Fibroblast of lung (primary cell): ENCODE results near the gene BCKDHB. TPM values are rescaled to one million over a fixed set of nuclear protein-coding genes. Genes with fewer than 3 reads are reported as not detected.

Experiments
- DNase-seq, 2 donors: peaks; one replicate each; pipeline versions ENCODE4 v3.0.0 to v3.0.0-alpha.2; 2010; ENCODE audit warnings: low read depth in 2 of 2
- H2AFZ ChIP-seq: 2 replicates; pipeline ENCODE4 v1.5.1; 2012; ENCODE audit warnings: low read length, control low read depth, inconsistent platforms
- H3K27ac ChIP-seq: 2 replicates; pipeline ENCODE4 v1.5.1; 2011; ENCODE audit warnings: low read length, control low read depth; ENCODE audit not compliant: insufficient read depth
- H3K27me3 ChIP-seq: 2 replicates; pipeline ENCODE4 v1.5.1; 2011; ENCODE audit warnings: mild to moderate bottlenecking, low read length; ENCODE audit not compliant: control insufficient read depth, insufficient read depth
- H3K36me3 ChIP-seq: 2 replicates; pipeline ENCODE4 v1.5.1; 2011; ENCODE audit warnings: low read length; ENCODE audit not compliant: control insufficient read depth, insufficient read depth
- H3K4me1 ChIP-seq: 2 replicates; pipeline ENCODE4 v1.5.1; 2011; ENCODE audit warnings: low read length; ENCODE audit not compliant: control insufficient read depth, insufficient read depth; ENCODE audit errors: extremely low read depth
- H3K4me2 ChIP-seq: 2 replicates; pipeline ENCODE4 v1.5.1; 2011; ENCODE audit warnings: low read length, control low read depth; ENCODE audit not compliant: insufficient read depth; ENCODE audit errors: extremely low read depth
- H3K4me3 ChIP-seq, 4 experiments: fragments of 200-600 bp in 1 of 4; sonication (generic) in 1 of 4; replicated peaks in 1 of 4; 2 replicates each; pipeline ENCODE4 v1.5.1; 2011 to 2016; ENCODE audit warnings: low read length in 4 of 4, low read depth in 3 of 4, mild to moderate bottlenecking in 3 of 4, control low read depth in 2 of 4, inconsistent platforms in 1 of 4, mixed read lengths in 1 of 4; ENCODE audit not compliant: insufficient read depth in 1 of 4; ENCODE audit errors: control extremely low read depth in 1 of 4
- H3K79me2 ChIP-seq: 2 replicates; pipeline ENCODE4 v1.5.1; 2012; ENCODE audit warnings: mild to moderate bottlenecking, low read length, inconsistent platforms; ENCODE audit not compliant: control insufficient read depth, insufficient read depth
- H3K9ac ChIP-seq: 2 replicates; pipeline ENCODE4 v1.5.1; 2011; ENCODE audit warnings: mild to moderate bottlenecking, low read length, control low read depth; ENCODE audit not compliant: insufficient read depth
- H3K9me3 ChIP-seq: 2 replicates; pipeline ENCODE4 v1.5.1; 2012; ENCODE audit warnings: low read depth, low read length; ENCODE audit not compliant: control insufficient read depth, insufficient read depth
- H4K20me1 ChIP-seq: 2 replicates; pipeline ENCODE4 v1.5.1; 2011; ENCODE audit warnings: low read length; ENCODE audit not compliant: control insufficient read depth, insufficient read depth; ENCODE audit errors: extremely low read depth
- CTCF ChIP-seq, 2 donors: IDR thresholded peaks in 1 of 2; conservative IDR thresholded peaks in 1 of 2; 1 replicate in 1 of 2; 2 replicates in 1 of 2; pipeline ENCODE4 v1.5.1; 2011 to 2012; ENCODE audit warnings: low read length in 2 of 2, control low read depth in 1 of 2, inconsistent platforms in 1 of 2, low read depth in 1 of 2, mild to moderate bottlenecking in 1 of 2
- EZH2 ChIP-seq: IDR thresholded peaks from 2 replicates; pipeline ENCODE4 v1.5.1; 2012; ENCODE audit warnings: low read length, control low read depth, mild to moderate bottlenecking; ENCODE audit errors: missing control alignments
- polyA plus RNA-seq, 2 donors: library from polyadenylated mRNA; depleted of rRNA in 1 of 2; stranded (reverse) in 1 of 2; unstranded in 1 of 2; fragments of >200 nt; gene quantifications; 2 replicates each; pipeline ENCODE4 v1.2.1, GENCODE V29; 2011 to 2012; ENCODE audit warnings: missing spikeins in 1 of 2
- total RNA-seq: library from RNA; depleted of rRNA; stranded (reverse); fragments of >200 nt; gene quantifications from 2 replicates; pipeline ENCODE4 v1.2.1, GENCODE V29; 2014

BCKDHB gene
- total and polyA plus RNA-seq, 2 donors (not counting 1 experiment from before 2014, with no cell fraction given), result 8.3 to 16.2 TPM

DNA sequence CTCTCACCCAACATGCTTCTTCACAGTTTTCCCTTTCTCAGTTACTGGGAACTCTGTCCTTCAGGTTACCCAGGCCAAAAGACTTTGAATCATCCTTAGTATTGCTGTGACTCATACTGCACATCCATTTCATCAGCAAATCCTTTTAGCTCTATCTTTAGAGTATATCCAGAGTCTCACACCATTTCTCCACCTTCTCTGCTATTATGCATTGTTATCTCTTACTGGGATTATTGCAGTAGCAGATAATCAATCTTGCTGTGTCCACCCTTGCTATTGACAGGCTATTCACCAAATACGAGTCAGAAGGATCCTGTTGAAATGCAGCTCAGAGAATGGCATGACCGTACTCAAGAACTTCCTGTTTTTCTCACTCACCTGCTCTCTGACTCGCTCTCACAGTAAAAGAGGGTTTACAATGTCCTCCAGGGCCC, 57.3 kb downstream of the BCKDHB start:
- no peak for TF ChIP-seq EZH2
- TF ChIP-seq CTCF (conservative IDR thresholded peaks at IDR 0.05 in 1 of 2, IDR thresholded peaks at IDR 0.05 in 1 of 2; ENCODE audit: low read depth in 1 of 2, low read length in 2 of 2), result no peak
- peak; percentile 77 to 79 for DNase-seq

DNA sequence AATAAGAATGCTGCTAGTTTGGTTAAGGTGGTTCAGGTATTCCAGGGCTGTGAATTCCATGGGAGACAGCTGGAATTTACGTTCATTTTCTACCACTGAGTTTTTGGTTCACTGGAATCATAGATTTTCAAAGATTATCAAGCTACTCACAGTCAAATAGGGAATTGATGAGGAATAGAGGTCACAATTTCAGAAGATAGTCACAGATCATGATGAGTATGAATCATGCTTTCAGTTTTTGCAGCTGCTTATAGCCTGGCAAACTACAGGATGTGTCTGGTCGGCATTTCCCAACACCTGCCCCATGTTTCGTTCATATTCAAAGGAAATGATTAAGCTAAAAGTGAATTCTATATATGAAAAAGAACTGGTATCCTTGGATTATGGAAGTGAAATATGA, 58.7 kb downstream of the BCKDHB start:
- Histone ChIP-seq H3K79me2 (no peaks in the 10 kb centered on the region), H3K4me1 (peaks cover 2% of the 10 kb centered on the region), H3K4me3 (no peak overlapping the region), H3K4me2 (no peak overlapping the region), H3K9ac (no peak overlapping the region), H3K27me3 (no peaks in the 10 kb centered on the region), H2AFZ (no peak overlapping the region), H4K20me1 (no peaks in the 10 kb centered on the region), H3K9me3 (no peaks in the 10 kb centered on the region), H3K36me3 (no peaks in the 10 kb centered on the region), H3K27ac (no peak overlapping the region)
- peak in 1 of 2 donors; percentile 21 for DNase-seq
- TF ChIP-seq CTCF (conservative IDR thresholded peaks at IDR 0.05 in 1 of 2, IDR thresholded peaks at IDR 0.05 in 1 of 2; ENCODE audit: low read depth in 1 of 2, low read length in 2 of 2), result no peak
- TF ChIP-seq EZH2, result no peak

More for the DNA sequence above, 57.3 kb downstream of the BCKDHB start:
- no peaks in the 10 kb centered on the region for H4K20me1 ChIP-seq
- H3K36me3 ChIP-seq, result no peaks in the 10 kb centered on the region
- H3K9me3 ChIP-seq, result no peaks in the 10 kb centered on the region
- H3K27me3 ChIP-seq, result no peaks in the 10 kb centered on the region
- no peak overlapping the region for H3K4me3 ChIP-seq
- H3K4me1 ChIP-seq, result peaks cover 2% of the 10 kb centered on the region
- H3K9ac ChIP-seq, result no peak overlapping the region
- H3K79me2 ChIP-seq, result no peaks in the 10 kb centered on the region
- no peak overlapping the region for H3K27ac ChIP-seq
- peak overlapping the region; percentile 18 for H2AFZ ChIP-seq
- H3K4me2 ChIP-seq, result peak overlapping the region; percentile 7

DNA sequence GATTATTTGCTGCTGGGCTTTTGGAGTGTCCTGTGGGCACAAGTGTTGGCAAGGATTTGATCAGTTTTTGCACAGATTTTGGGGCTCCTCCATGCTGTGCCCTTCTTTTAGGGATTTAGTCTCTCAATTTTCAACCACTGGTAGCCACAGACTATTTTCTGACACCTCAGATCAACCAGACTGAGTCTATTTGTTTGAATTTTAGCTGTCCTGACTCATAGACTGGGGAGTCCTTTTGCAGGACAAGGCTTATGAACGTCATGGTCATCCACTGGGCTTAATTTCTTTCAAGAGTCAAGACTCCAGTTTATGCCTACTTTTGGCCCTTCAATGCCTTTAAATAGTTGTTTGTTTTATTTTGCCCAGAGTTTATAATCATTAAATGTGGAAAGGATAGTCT, 59.3 kb downstream of the BCKDHB start:
- Histone ChIP-seq H3K4me3 (no peak overlapping the region), H3K9ac (no peak overlapping the region), H3K4me2 (no peak overlapping the region), H3K27ac (no peak overlapping the region), H3K79me2 (no peaks in the 10 kb centered on the region), H4K20me1 (no peaks in the 10 kb centered on the region), H2AFZ (no peak overlapping the region), H3K4me1 (peaks cover 2% of the 10 kb centered on the region), H3K9me3 (no peaks in the 10 kb centered on the region), H3K36me3 (no peaks in the 10 kb centered on the region), H3K27me3 (no peaks in the 10 kb centered on the region)
- TF ChIP-seq CTCF (conservative IDR thresholded peaks at IDR 0.05 in 1 of 2, IDR thresholded peaks at IDR 0.05 in 1 of 2; ENCODE audit: low read depth in 1 of 2, low read length in 2 of 2) (no peak), EZH2 (no peak)
- DNase-seq, result no peak
